PC-3 (cell line): Measurements from ENCODE around the gene CELF2. TPM values are rescaled to one million over a fixed set of nuclear protein-coding genes. Genes with fewer than 3 reads are reported as not detected.

Source experiments
- ATAC-seq: fragments of 200-7000 bp; cut with Tn5 transposase; 2 replicates; pipeline ENCODE4 v1.9.1; 2020; ENCODE audit warnings: mild to moderate bottlenecking, moderate library complexity
- BruUV-seq: library from RNA; stranded (reverse); fragments of 400-500 nt; replicated peaks from 2 replicates; lab custom pipeline; 2021; lab: Mats Ljungman, UMichigan
- CTCF ChIA-PET: fragments of 300-600 bp; sonication (Branson Sonifier 250); formaldehyde crosslinking; loops from one replicate; lab custom pipeline; 2022; ENCODE audit warnings: antibody characterized with exemption; lab: Charles Lee
- POLR2A ChIA-PET: fragments of 300-600 bp; sonication (Branson Sonifier 250); formaldehyde crosslinking; loops from one replicate; lab custom pipeline; 2022; ENCODE audit warnings: antibody characterized with exemption; ENCODE audit not compliant: unreplicated experiment; lab: Charles Lee
- DNase-seq: peaks from one replicate; pipeline ENCODE4 v3.0.0-alpha.2; 2015
- H2AFZ ChIP-seq: fragments of 300-600 bp; sonication (generic); 2 replicates; pipeline ENCODE4 v1.6.0; 2016; ENCODE audit warnings: antibody characterized with exemption, low read length
- H3F3A ChIP-seq: fragments of 300-600 bp; sonication (generic); one replicate; pipeline ENCODE4 v1.6.0; 2017; ENCODE audit warnings: antibody characterized with exemption, low read length, control low read depth, mild to moderate bottlenecking; ENCODE audit not compliant: unreplicated experiment
- H3K27ac ChIP-seq: fragments of 300-600 bp; sonication (generic); 2 replicates; pipeline ENCODE4 v1.5.1; 2016; ENCODE audit warnings: mild to moderate bottlenecking, low read length
- H3K27me3 ChIP-seq: fragments of 300-600 bp; sonication (generic); 2 replicates; pipeline ENCODE4 v1.6.1; 2016; ENCODE audit warnings: low read length, mixed read lengths
- H3K36me3 ChIP-seq: fragments of 300-600 bp; sonication (generic); 2 replicates; pipeline ENCODE4 v1.6.1; 2016; ENCODE audit warnings: low read depth, mixed run types, low read length, mixed read lengths
- H3K4me1 ChIP-seq: fragments of 300-600 bp; sonication (generic); 2 replicates; pipeline ENCODE4 v1.5.1; 2016; ENCODE audit warnings: low read length; ENCODE audit not compliant: insufficient read depth
- H3K4me2 ChIP-seq: fragments of 300-600 bp; sonication (generic); 2 replicates; pipeline ENCODE4 v1.6.0; 2016; ENCODE audit warnings: low read length
- H3K4me3 ChIP-seq: fragments of 300-600 bp; sonication (generic); 2 replicates; pipeline ENCODE4 v1.5.1; 2016; ENCODE audit warnings: mild to moderate bottlenecking, low read length, mixed read lengths
- H3K79me2 ChIP-seq: fragments of 300-600 bp; sonication (generic); 2 replicates; pipeline ENCODE4 v1.6.1; 2017; ENCODE audit warnings: low read length, mixed read lengths
- H3K9ac ChIP-seq: fragments of 300-600 bp; sonication (generic); 2 replicates; pipeline ENCODE4 v1.6.0; 2016; ENCODE audit warnings: mild to moderate bottlenecking, low read length
- H3K9me2 ChIP-seq: fragments of 300-600 bp; sonication (generic); replicated peaks from 2 replicates; pipeline ENCODE4 v1.6.1; 2016; ENCODE audit warnings: mixed run types, low read length, mixed read lengths
- H3K9me3 ChIP-seq: fragments of 300-600 bp; sonication (generic); 2 replicates; pipeline ENCODE4 v1.6.1; 2016; ENCODE audit warnings: low read length, mixed read lengths
- H4K20me1 ChIP-seq: fragments of 300-600 bp; sonication (generic); 2 replicates; pipeline ENCODE4 v1.6.1; 2016; ENCODE audit warnings: low read length, mixed read lengths
- CTCF ChIP-seq: fragments of 300-600 bp; sonication (generic); conservative IDR thresholded peaks from 2 replicates; pipeline ENCODE4 v1.5.1; 2017; ENCODE audit warnings: antibody characterized with exemption, low read depth, mild to moderate bottlenecking, low read length
- EZH2 ChIP-seq: fragments of 300-600 bp; sonication (generic); IDR thresholded peaks from one replicate; pipeline ENCODE4 v1.6.1; 2017; ENCODE audit warnings: antibody characterized with exemption, mild to moderate bottlenecking, low read length; ENCODE audit not compliant: unreplicated experiment
- EZH2phosphoT487 ChIP-seq: fragments of 300-600 bp; sonication (generic); IDR thresholded peaks from 2 replicates; pipeline ENCODE4 v1.6.1; 2018; ENCODE audit warnings: mild to moderate bottlenecking, antibody characterized with exemption, low read length, borderline replicate concordance
- intact Hi-C: fragments of 100-400 bp; cut with micrococcal nuclease; formaldehyde crosslinking; loops from 2 replicates; pipeline ENCODE4 v1.9.0; 2023
- total RNA-seq: library from RNA; depleted of rRNA; stranded (reverse); fragments of >200 nt; gene quantifications from 2 replicates; pipeline ENCODE4 v1.2.3, GENCODE V29; 2014

Gene CELF2
- total RNA-seq, 1 experiment from 2014 or later, result not detected

GRCh38 chr10:11098666-11099065 is 81.0 kb downstream of the CELF2 start:
- no peaks in the 10 kb centered on the region for H3K79me2 ChIP-seq
- H3K9me3 ChIP-seq, result no peaks in the 10 kb centered on the region
- no peaks in the 10 kb centered on the region for H3K27me3 ChIP-seq
- H3K4me2 ChIP-seq, result no peak overlapping the region
- ChIA-PET POLR2A (no interaction called here), CTCF (no interaction called here)
- H4K20me1 ChIP-seq, result no peaks in the 10 kb centered on the region
- DNase-seq (no peak), ATAC-seq (no peak)
- no peak overlapping the region for H2AFZ ChIP-seq
- H3K9ac ChIP-seq, result no peak overlapping the region
- H3F3A ChIP-seq, result no peaks in the 10 kb centered on the region
- no peak overlapping the region for H3K4me3 ChIP-seq
- intact Hi-C loops, result no loop called here
- no peaks in the 10 kb centered on the region for H3K9me2 ChIP-seq
- no peak overlapping the region for H3K27ac ChIP-seq
- H3K36me3 ChIP-seq, result no peaks in the 10 kb centered on the region
- no TSS peak for BruUV-seq
- no peak for TF ChIP-seq EZH2phosphoT487
- TF ChIP-seq CTCF, result no peak
- TF ChIP-seq EZH2, result no peak
- H3K4me1 ChIP-seq, result no peaks in the 10 kb centered on the region

- H3K4me1 ChIP-seq, result no peaks in the 10 kb centered on the region
- no peaks in the 10 kb centered on the region for H4K20me1 ChIP-seq
- CTCF ChIA-PET, result no interaction called here
- no peaks in the 10 kb centered on the region for H3F3A ChIP-seq
- intact Hi-C loops, result no loop called here
- DNase-seq (no peak), ATAC-seq (no peak)
- no peaks in the 10 kb centered on the region for H3K36me3 ChIP-seq
- H3K27me3 ChIP-seq, result no peaks in the 10 kb centered on the region
- no peak overlapping the region for H3K4me3 ChIP-seq
- H3K79me2 ChIP-seq, result no peaks in the 10 kb centered on the region
- no peak overlapping the region for H2AFZ ChIP-seq
- no peak overlapping the region for H3K4me2 ChIP-seq
- H3K9me2 ChIP-seq, result no peaks in the 10 kb centered on the region
- H3K9ac ChIP-seq, result no peak overlapping the region
- no TSS peak for BruUV-seq
- POLR2A ChIA-PET, result no interaction called here
- H3K9me3 ChIP-seq, result no peaks in the 10 kb centered on the region
- no peak overlapping the region for H3K27ac ChIP-seq
- TF ChIP-seq EZH2phosphoT487, result no peak
- TF ChIP-seq EZH2, result no peak
- TF ChIP-seq CTCF, result no peak
Observed at GRCh38 chr10:11104772-11105675, 87.4 kb downstream of the CELF2 start.

- ATAC-seq (no peak), DNase-seq (no peak)
- TF ChIP-seq EZH2phosphoT487 (no peak), EZH2 (no peak), CTCF (no peak)
- Histone ChIP-seq H3K27ac (no peak overlapping the region), H3K9me2 (no peaks in the 10 kb centered on the region), H3K9ac (no peak overlapping the region), H3K79me2 (no peaks in the 10 kb centered on the region), H3K27me3 (no peaks in the 10 kb centered on the region), H3K4me3 (no peak overlapping the region), H4K20me1 (no peaks in the 10 kb centered on the region), H3K4me1 (no peaks in the 10 kb centered on the region), H2AFZ (no peak overlapping the region), H3K9me3 (no peaks in the 10 kb centered on the region), H3K4me2 (no peak overlapping the region), H3F3A (no peaks in the 10 kb centered on the region), H3K36me3 (no peaks in the 10 kb centered on the region)
- POLR2A ChIA-PET, result no interaction called here
- no TSS peak for BruUV-seq
- CTCF ChIA-PET, result no interaction called here
- intact Hi-C loops, result no loop called here
Observed at GRCh38 chr10:11105676-11106004, 88.0 kb downstream of the CELF2 start.
